ENCODE data around the gene STIMATE.

Gene STIMATE

DNA sequence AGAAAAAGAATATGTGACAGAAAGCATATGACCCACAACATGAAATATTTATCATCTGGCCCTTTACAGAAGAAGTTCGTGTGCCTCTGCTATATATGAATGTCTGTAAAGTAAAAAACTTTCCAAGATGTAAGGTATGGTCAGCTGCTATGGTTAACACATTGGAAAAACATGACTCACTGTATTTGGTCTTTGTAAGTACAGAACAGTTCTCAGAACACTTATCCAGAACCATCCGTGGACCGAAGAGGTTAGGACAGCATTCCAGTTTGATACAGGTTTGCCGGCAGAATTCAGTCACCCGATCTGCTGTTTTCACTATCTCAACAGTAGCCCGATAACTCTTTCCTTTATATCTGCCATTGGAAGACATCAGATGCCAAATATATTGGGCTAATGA is 13.5 kb upstream of the STIMATE start:
- TF ChIP-seq, protein P1, sequence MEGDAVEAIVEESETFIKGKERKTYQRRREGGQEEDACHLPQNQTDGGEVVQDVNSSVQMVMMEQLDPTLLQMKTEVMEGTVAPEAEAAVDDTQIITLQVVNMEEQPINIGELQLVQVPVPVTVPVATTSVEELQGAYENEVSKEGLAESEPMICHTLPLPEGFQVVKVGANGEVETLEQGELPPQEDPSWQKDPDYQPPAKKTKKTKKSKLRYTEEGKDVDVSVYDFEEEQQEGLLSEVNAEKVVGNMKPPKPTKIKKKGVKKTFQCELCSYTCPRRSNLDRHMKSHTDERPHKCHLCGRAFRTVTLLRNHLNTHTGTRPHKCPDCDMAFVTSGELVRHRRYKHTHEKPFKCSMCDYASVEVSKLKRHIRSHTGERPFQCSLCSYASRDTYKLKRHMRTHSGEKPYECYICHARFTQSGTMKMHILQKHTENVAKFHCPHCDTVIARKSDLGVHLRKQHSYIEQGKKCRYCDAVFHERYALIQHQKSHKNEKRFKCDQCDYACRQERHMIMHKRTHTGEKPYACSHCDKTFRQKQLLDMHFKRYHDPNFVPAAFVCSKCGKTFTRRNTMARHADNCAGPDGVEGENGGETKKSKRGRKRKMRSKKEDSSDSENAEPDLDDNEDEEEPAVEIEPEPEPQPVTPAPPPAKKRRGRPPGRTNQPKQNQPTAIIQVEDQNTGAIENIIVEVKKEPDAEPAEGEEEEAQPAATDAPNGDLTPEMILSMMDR (IDR thresholded peaks at IDR 0.05; ENCODE audit: extremely low read depth, missing control alignments): no peak
- no peak for DNase-seq (ENCODE audit: low spot score)

DNA sequence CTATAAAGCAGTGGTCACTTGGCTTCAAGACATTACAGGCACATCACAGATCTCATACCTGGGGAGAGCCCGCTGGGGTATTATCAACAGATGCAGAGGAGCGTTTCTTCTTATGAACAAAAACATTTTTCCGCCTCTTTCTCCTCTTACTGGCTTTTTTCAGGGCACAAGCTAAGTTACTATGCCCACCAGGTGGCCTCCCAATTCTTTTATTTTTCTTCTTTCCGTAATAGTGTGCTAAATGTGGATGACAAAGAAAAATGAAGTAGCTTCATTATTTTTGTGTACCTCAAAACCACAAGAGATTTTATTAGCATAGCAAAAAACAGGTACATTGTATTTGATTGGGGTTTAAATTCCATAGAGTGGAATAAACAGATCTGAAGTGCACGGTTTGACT is 10.1 kb upstream of the STIMATE start:
- TF ChIP-seq, protein P1 (IDR thresholded peaks at IDR 0.05; ENCODE audit: extremely low read depth, missing control alignments): no peak

GRCh38 chr3:52904552-52904951 is 7.2 kb upstream of the STIMATE start:
- DNase-seq (ENCODE audit: low spot score): no peak
- TF ChIP-seq, protein P1 (IDR thresholded peaks at IDR 0.05; ENCODE audit: extremely low read depth, missing control alignments): no peak

More for the DNA sequence above, 10.1 kb upstream of the STIMATE start:
- no peak for DNase-seq (ENCODE audit: low spot score)

DNA sequence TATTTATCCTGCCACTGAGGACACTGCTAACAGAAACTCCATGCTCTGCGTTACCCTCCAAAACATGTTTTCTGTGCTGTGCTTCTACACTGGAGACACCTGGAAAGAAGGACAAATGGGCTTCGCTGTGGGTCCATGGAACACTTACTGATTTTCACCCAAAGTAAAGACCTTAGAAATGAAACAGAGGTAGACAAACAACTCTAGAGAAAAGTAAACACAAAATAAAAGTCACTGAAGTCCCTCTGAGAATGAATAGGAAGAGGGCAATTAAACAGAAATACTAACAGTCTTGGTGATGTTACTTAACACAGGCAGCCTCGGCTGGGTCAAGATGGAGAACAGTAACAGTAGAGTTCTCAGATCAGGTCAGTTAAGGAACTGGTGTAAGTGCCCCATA is 6.7 kb upstream of the STIMATE start:
- DNase-seq (ENCODE audit: low spot score): no peak
- TF ChIP-seq, protein P1 (IDR thresholded peaks at IDR 0.05; ENCODE audit: extremely low read depth, missing control alignments): no peak

DNA sequence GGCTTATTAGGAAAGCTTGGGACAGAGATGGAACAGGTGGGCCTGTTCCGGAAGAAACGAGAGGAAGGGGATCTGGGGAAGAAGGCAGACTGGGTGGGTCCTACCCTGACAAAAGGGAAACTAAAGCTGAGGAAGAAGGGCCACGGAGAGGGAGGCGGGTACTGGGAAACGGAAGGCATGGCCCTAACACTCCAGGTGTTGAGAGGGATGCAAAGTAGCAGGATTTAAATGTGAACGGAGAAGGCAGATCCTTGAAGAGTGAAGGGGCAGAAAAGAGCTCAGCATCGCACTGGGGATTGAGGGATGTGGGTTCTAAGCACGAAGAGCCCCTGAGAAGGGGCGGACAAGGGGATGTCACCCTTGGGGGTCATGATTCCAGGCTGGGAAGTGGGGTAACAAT is 735 bp downstream of the STIMATE start:
- peak; percentile 55 for DNase-seq (ENCODE audit: low spot score)
- TF ChIP-seq, protein P1 (IDR thresholded peaks at IDR 0.05; ENCODE audit: extremely low read depth, missing control alignments): no peak

GRCh38 chr3:52896151-52896550 is 1.2 kb downstream of the STIMATE start:
- DNase-seq (ENCODE audit: low spot score): no peak
- TF ChIP-seq, protein P1 (IDR thresholded peaks at IDR 0.05; ENCODE audit: extremely low read depth, missing control alignments): no peak

DNA sequence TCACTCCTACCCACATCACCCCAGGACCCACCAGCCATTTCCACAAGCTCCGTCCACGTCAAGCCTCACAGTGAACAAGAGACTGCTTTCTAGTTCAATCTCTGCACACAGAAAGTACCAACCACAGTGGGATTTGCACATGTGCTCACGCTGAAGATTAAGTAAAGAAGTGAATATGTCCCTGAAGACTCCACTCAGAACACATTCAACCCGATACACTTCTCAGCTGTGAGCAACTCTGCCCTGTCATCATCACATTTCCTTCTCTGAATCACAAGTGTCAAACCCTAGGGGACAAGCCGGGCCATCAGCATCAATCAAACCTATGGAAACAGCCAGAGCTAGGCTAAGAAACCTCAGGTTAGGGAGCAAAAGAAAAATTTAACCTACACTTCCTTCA is 1.9 kb downstream of the STIMATE start:
- no peak for DNase-seq (ENCODE audit: low spot score)
- TF ChIP-seq, protein P1 (IDR thresholded peaks at IDR 0.05; ENCODE audit: extremely low read depth, missing control alignments): no peak

All from GM20000 (cell line).